GM23338 (cell line): ENCODE data around the gene ZNF740. TPM values are rescaled to one million over a fixed set of nuclear protein-coding genes. Genes with fewer than 3 reads are reported as not detected.

Source experiments
- ATAC-seq: fragments of 200-7000 bp; cut with Tn5 transposase; 3 replicates; pipeline ENCODE4 v1.9.1; 2020
- DNase-seq: peaks from one replicate; pipeline ENCODE4 v3.0.0-alpha.2; 2015; ENCODE audit warnings: low spot score
- H2AFZ ChIP-seq: fragments of 200-600 bp; sonication (generic); 2 replicates; pipeline ENCODE4 v1.8.0; 2016; ENCODE audit warnings: antibody characterized with exemption, mild to moderate bottlenecking, moderate library complexity
- H3F3A ChIP-seq: fragments of 200-600 bp; sonication (generic); replicated peaks from 2 replicates; pipeline ENCODE4 v1.8.0; 2017; ENCODE audit warnings: antibody characterized with exemption, mixed run types, low read depth
- H3K27ac ChIP-seq: fragments of 200-600 bp; sonication (generic); 2 replicates; pipeline ENCODE4 v1.6.1; 2016; ENCODE audit warnings: low read depth
- H3K27me3 ChIP-seq: fragments of 200-600 bp; sonication (generic); 2 replicates; pipeline ENCODE4 v1.8.0; 2016; ENCODE audit warnings: mild to moderate bottlenecking, mixed run types, moderate library complexity; ENCODE audit not compliant: insufficient read depth
- H3K36me3 ChIP-seq: fragments of 200-600 bp; sonication (generic); 2 replicates; pipeline ENCODE4 v1.8.0; 2016; ENCODE audit warnings: mild to moderate bottlenecking; ENCODE audit not compliant: insufficient read depth
- H3K4me1 ChIP-seq: fragments of 200-600 bp; sonication (generic); 2 replicates; pipeline ENCODE4 v1.8.0; 2016; ENCODE audit warnings: mild to moderate bottlenecking, moderate library complexity; ENCODE audit not compliant: insufficient read depth
- H3K4me2 ChIP-seq: fragments of 200-600 bp; sonication (generic); 2 replicates; pipeline ENCODE4 v1.7.1; 2017; ENCODE audit warnings: mixed run types
- H3K4me3 ChIP-seq: fragments of 200-600 bp; sonication (generic); 2 replicates; pipeline ENCODE4 v1.6.1; 2016; ENCODE audit warnings: mixed run types
- H3K79me2 ChIP-seq: fragments of 200-600 bp; sonication (generic); replicated peaks from 2 replicates; pipeline ENCODE4 v1.8.0; 2017; ENCODE audit warnings: mild to moderate bottlenecking; ENCODE audit not compliant: insufficient read depth
- H3K9me2 ChIP-seq: fragments of 200-600 bp; sonication (generic); 2 replicates; pipeline ENCODE4 v1.8.0; 2017; ENCODE audit not compliant: insufficient read depth
- H4K20me1 ChIP-seq: fragments of 200-600 bp; sonication (generic); replicated peaks from 2 replicates; pipeline ENCODE4 v1.8.0; 2017; ENCODE audit warnings: mild to moderate bottlenecking; ENCODE audit not compliant: insufficient read depth
- H3K27ac Mint-ChIP-seq: 2 replicates; pipeline ENCODE4 v1.8.0; 2020; ENCODE audit warnings: inconsistent platforms, mild to moderate bottlenecking, moderate library complexity, mixed read lengths
- H3K27me3 Mint-ChIP-seq: 3 replicates; pipeline ENCODE4 v1.8.0; 2022; ENCODE audit warnings: low read depth, mild to moderate bottlenecking, moderate library complexity, mixed read lengths, inconsistent platforms; ENCODE audit not compliant: insufficient read depth, poor library complexity
- H3K36me3 Mint-ChIP-seq: 3 replicates; pipeline ENCODE4 v1.8.0; 2021; ENCODE audit warnings: low read depth, mild to moderate bottlenecking, inconsistent platforms, moderate library complexity, mixed read lengths
- H3K4me1 Mint-ChIP-seq: 3 replicates; pipeline ENCODE4 v1.8.0; 2020; ENCODE audit warnings: mild to moderate bottlenecking, inconsistent platforms, mixed read lengths
- H3K4me3 Mint-ChIP-seq: 3 replicates; pipeline ENCODE4 v1.8.0; 2021; ENCODE audit warnings: moderate library complexity, mild to moderate bottlenecking, inconsistent platforms, mixed read lengths
- H3K9me3 Mint-ChIP-seq: 3 replicates; pipeline ENCODE4 v1.8.0; 2020; ENCODE audit warnings: moderate library complexity, mild to moderate bottlenecking, inconsistent platforms, mixed read lengths
- CREB1 ChIP-seq: fragments of 250-450 bp; sonication (Bioruptor Pico); IDR thresholded peaks from 2 replicates; pipeline ENCODE4 v1.5.0; 2020; ENCODE audit warnings: low read depth, mild to moderate bottlenecking, moderate library complexity
- EZH2 ChIP-seq: fragments of 200-600 bp; sonication (generic); IDR thresholded peaks from one replicate; pipeline ENCODE4 v1.8.0; 2017; ENCODE audit warnings: antibody characterized with exemption, mild to moderate bottlenecking, low read depth; ENCODE audit not compliant: unreplicated experiment
- EZH2phosphoT487 ChIP-seq: fragments of 200-600 bp; sonication (generic); IDR thresholded peaks from one replicate; pipeline ENCODE4 v1.8.1; 2018; ENCODE audit warnings: antibody characterized with exemption; ENCODE audit not compliant: unreplicated experiment
- JUNB ChIP-seq: IDR thresholded peaks from one replicate; pipeline ENCODE4 v1.6.1; 2016; ENCODE audit warnings: antibody characterized with exemption; ENCODE audit not compliant: unreplicated experiment
- POLR2AphosphoS5 ChIP-seq: IDR thresholded peaks from 2 replicates; pipeline ENCODE4 v1.6.1; 2016; ENCODE audit warnings: antibody characterized with exemption, low read depth
- polyA plus RNA-seq: library from polyadenylated mRNA; unstranded; fragments of >200 nt; fragmentation: Nextera tagmentation; extraction: Ambion mirVana; gene quantifications from 2 replicates; pipeline ENCODE4 v1.2.1, GENCODE V29; 2016
- total RNA-seq: library from RNA; depleted of rRNA; stranded (reverse); fragments of >200 nt; shearing (Covaris generic); gene quantifications from 2 replicates; pipeline ENCODE4 v1.2.3, GENCODE V29; 2014
- TF ChIP-seq, protein P1 (sequence below): IDR thresholded peaks from 2 replicates; pipeline ENCODE4 v1.6.1; 2016; ENCODE audit warnings: antibody characterized with exemption
- TF ChIP-seq, protein P2 (sequence below), 2 experiments: fragments of 200-600 bp in 1 of 2; sonication (generic) in 1 of 2; conservative IDR thresholded peaks; 2 replicates each; pipeline versions ENCODE4 v1.5.1 to v1.6.1; 2016 to 2017; ENCODE audit warnings: antibody characterized with exemption in 2 of 2, low read depth in 2 of 2, mild to moderate bottlenecking in 2 of 2, moderate library complexity in 1 of 2

Gene ZNF740
- total and polyA plus RNA-seq, 2 experiments from 2014 or later, result 2.6 to 13.0 TPM

DNA sequence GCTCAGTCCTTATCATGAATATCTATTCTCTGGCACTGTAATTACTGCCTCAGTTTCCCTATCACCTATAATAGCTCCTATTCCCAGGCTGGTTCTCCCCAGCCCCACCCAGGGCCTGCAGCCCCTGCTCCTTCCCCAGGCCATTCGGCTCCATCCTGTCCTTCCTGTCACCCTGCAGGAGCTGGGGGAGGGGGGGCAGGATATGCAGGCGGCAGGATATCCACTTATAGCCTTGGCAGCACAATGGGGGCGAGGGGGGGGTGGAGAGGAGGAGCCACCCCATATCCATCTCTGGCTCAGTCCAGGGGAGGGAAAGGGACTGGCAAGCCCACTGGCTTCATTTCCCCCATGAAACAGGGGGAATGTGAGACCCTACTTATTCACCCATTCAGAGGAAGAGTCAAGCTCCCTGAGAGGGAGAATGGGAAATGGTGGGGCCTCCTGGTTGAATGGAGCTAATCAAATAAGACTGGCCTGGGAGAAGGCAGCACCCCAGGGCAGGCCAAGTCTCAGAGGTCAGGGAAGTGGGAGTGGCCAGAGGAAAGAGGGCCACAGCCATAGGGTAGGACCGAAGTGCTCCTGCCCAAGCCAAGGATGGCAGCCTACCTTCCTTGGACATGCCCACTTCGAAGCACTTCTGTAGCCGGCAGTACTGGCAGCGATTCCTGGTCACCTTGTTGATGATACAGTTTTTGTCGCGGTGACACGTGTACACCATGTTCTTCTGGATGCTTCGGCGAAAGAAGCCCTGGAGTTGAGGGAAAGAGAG lies 34.3 kb downstream of the ZNF740 start:
- Histone ChIP-seq H3K9me2 (no peaks in the 10 kb centered on the region), H3K4me3 (peak overlapping the region; percentile 40), H3F3A (peaks cover 37% of the 10 kb centered on the region), H3K4me2 (peak overlapping the region; percentile 91), H3K27me3 (peaks cover 11% of the 10 kb centered on the region), H3K27ac (peak overlapping the region; percentile 76), H3K36me3 (peaks cover 20% of the 10 kb centered on the region), H4K20me1 (peaks cover 13% of the 10 kb centered on the region), H2AFZ (no peak overlapping the region), H3K4me1 (peaks cover 50% of the 10 kb centered on the region), H3K79me2 (peaks cover 35% of the 10 kb centered on the region)
- Mint-ChIP-seq H3K36me3 (peaks cover 57% of the 10 kb centered on the region), H3K27me3 (peaks cover 26% of the 10 kb centered on the region), H3K4me1 (peaks cover 64% of the 10 kb centered on the region), H3K4me3 (peak overlapping the region; percentile 94; the same call in 2 of the 3 replicates), H3K9me3 (peaks cover 4% of the 10 kb centered on the region; the same call in 1 of the 3 replicates), H3K27ac (no peak overlapping the region)
- DNase-seq (peak; percentile 60), ATAC-seq (no peak)
- TF ChIP-seq EZH2phosphoT487, result no peak
- TF ChIP-seq, protein P1, sequence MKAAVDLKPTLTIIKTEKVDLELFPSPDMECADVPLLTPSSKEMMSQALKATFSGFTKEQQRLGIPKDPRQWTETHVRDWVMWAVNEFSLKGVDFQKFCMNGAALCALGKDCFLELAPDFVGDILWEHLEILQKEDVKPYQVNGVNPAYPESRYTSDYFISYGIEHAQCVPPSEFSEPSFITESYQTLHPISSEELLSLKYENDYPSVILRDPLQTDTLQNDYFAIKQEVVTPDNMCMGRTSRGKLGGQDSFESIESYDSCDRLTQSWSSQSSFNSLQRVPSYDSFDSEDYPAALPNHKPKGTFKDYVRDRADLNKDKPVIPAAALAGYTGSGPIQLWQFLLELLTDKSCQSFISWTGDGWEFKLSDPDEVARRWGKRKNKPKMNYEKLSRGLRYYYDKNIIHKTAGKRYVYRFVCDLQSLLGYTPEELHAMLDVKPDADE, result peak; percentile 89
- TF ChIP-seq, protein P2, sequence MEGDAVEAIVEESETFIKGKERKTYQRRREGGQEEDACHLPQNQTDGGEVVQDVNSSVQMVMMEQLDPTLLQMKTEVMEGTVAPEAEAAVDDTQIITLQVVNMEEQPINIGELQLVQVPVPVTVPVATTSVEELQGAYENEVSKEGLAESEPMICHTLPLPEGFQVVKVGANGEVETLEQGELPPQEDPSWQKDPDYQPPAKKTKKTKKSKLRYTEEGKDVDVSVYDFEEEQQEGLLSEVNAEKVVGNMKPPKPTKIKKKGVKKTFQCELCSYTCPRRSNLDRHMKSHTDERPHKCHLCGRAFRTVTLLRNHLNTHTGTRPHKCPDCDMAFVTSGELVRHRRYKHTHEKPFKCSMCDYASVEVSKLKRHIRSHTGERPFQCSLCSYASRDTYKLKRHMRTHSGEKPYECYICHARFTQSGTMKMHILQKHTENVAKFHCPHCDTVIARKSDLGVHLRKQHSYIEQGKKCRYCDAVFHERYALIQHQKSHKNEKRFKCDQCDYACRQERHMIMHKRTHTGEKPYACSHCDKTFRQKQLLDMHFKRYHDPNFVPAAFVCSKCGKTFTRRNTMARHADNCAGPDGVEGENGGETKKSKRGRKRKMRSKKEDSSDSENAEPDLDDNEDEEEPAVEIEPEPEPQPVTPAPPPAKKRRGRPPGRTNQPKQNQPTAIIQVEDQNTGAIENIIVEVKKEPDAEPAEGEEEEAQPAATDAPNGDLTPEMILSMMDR (conservative IDR thresholded peaks at IDR 0.05; ENCODE audit: low read depth in 2 of 2), result no peak
- TF ChIP-seq POLR2AphosphoS5, result peak; percentile 57; the same call in 1 of the 2 replicates
- no peak for TF ChIP-seq JUNB
- no peak for TF ChIP-seq CREB1 (CRISPR knock-in tag)

DNA sequence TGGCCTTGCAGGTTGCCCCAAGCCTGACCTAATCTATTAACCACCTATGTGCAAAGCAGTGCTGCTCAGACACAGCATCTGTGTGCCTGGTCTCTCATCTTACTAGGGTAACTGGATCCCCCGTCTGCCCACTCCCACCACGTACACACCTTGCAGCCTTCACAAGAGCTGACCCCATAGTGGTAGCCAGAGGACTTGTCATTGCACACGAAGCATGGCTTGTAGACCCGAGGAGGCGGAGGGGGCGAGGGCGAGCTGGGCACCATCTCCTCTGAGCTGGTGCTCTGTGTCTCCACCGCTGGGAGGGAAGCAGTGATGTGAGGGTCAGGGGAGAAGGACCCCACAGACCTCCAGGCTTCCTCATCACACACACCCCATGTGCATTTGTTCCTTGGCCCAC lies 35.0 kb downstream of the ZNF740 start:
- Histone ChIP-seq H3K27me3 (peaks cover 12% of the 10 kb centered on the region), H3K79me2 (peaks cover 36% of the 10 kb centered on the region), H3K4me2 (peak overlapping the region; percentile 91), H3K4me3 (peak overlapping the region; percentile 95; the same call in 1 of the 2 replicates), H3F3A (peaks cover 40% of the 10 kb centered on the region), H4K20me1 (peaks cover 13% of the 10 kb centered on the region), H3K9me2 (no peaks in the 10 kb centered on the region), H3K4me1 (peaks cover 50% of the 10 kb centered on the region), H2AFZ (no peak overlapping the region), H3K36me3 (peaks cover 20% of the 10 kb centered on the region), H3K27ac (no peak overlapping the region)
- Mint-ChIP-seq H3K27ac (peak overlapping the region; percentile 89), H3K4me1 (peaks cover 64% of the 10 kb centered on the region), H3K36me3 (peaks cover 53% of the 10 kb centered on the region), H3K27me3 (peaks cover 26% of the 10 kb centered on the region), H3K9me3 (peaks cover 4% of the 10 kb centered on the region; the same call in 1 of the 3 replicates), H3K4me3 (peak overlapping the region; percentile 94; the same call in 2 of the 3 replicates)
- TF ChIP-seq POLR2AphosphoS5 (0 out of 2 replicates have a peak, but pooled peaks have one; percentile 19), EZH2 (no peak)
- DNase-seq (no peak), ATAC-seq (no peak)
